ENCODE measurements around the gene GATAD2A. TPM values are rescaled to one million over a fixed set of nuclear protein-coding genes. Genes with fewer than 3 reads are reported as not detected.

GATAD2A gene
- total and polyA plus RNA-seq, 4 donors = 7.1 to 23.7 (median 18.2) TPM

- no peak overlapping the region for H3K27ac ChIP-seq (ENCODE audit: low read depth in 1 of 2, low read length in 2 of 2)
- H3K9me3 ChIP-seq (ENCODE audit: control insufficient read depth in 4 of 4, low read length in 3 of 4) = peaks cover 0 to 3% (median 0%) of the 10 kb centered on the region in 4 donors
- peaks cover 0 to 8% (median 2%) of the 10 kb centered on the region in 4 donors for H3K27me3 ChIP-seq (ENCODE audit: control insufficient read depth in 4 of 4, insufficient read depth in 4 of 4, low read length in 3 of 4)
- no peak overlapping the region for H3K4me3 ChIP-seq (ENCODE audit: low read depth in 1 of 3, low read length in 3 of 3)
- H3K4me1 ChIP-seq (ENCODE audit: control insufficient read depth in 4 of 4, insufficient read depth in 4 of 4, low read length in 3 of 4) = peaks cover 0 to 9% (median 6%) of the 10 kb centered on the region in 4 donors
- WGBS = 29% methylated on average over 19 of the region's 19 CpGs
- no peak for DNase-seq (ENCODE audit: low spot score)
- TF ChIP-seq RXRA (IDR thresholded peaks at IDR 0.05) = no peak
- H3K9ac ChIP-seq (ENCODE audit: low read depth in 1 of 2, low read length in 2 of 2) = no peak overlapping the region
- H3K36me3 ChIP-seq (ENCODE audit: control insufficient read depth in 4 of 4, insufficient read depth in 3 of 4, low read depth in 1 of 4, low read length in 3 of 4) = no peaks in the 10 kb centered on the region
Measured at GRCh38 chr19:19539698-19540063, 134.2 kb downstream of the GATAD2A start.

GRCh38 chr19:19540064-19540714, 134.7 kb downstream of the GATAD2A start:
- H3K27me3 ChIP-seq (ENCODE audit: control insufficient read depth in 4 of 4, insufficient read depth in 4 of 4, low read length in 3 of 4) = peaks cover 0 to 8% (median 2%) of the 10 kb centered on the region in 4 donors
- H3K9me3 ChIP-seq (ENCODE audit: control insufficient read depth in 4 of 4, low read length in 3 of 4) = peaks cover 0 to 3% (median 0%) of the 10 kb centered on the region in 4 donors
- peaks cover 0 to 9% (median 6%) of the 10 kb centered on the region in 4 donors for H3K4me1 ChIP-seq (ENCODE audit: control insufficient read depth in 4 of 4, insufficient read depth in 4 of 4, low read length in 3 of 4)
- H3K36me3 ChIP-seq (ENCODE audit: control insufficient read depth in 4 of 4, insufficient read depth in 3 of 4, low read depth in 1 of 4, low read length in 3 of 4) = no peaks in the 10 kb centered on the region
- DNase-seq (ENCODE audit: low spot score) = peak; percentile 95
- no peak overlapping the region for H3K9ac ChIP-seq (ENCODE audit: low read depth in 1 of 2, low read length in 2 of 2)
- peak overlapping the region in 1 of 3 donors; percentile 8 for H3K4me3 ChIP-seq (ENCODE audit: low read depth in 1 of 3, low read length in 3 of 3)
- TF ChIP-seq CTCF (IDR thresholded peaks at IDR 0.05; ENCODE audit: low read depth, low read length, missing input control) (no peak), TAF1 (conservative IDR thresholded peaks at IDR 0.05) (no peak), MAX (IDR thresholded peaks at IDR 0.05) (no peak), EGR1 (IDR thresholded peaks at IDR 0.05; ENCODE audit: low read depth in 2 of 2) (no peak), GABPA (IDR thresholded peaks at IDR 0.05 in 1 of 2, conservative IDR thresholded peaks at IDR 0.05 in 1 of 2) (no peak), ATF3 (IDR thresholded peaks at IDR 0.05) (no peak)
- 14% methylated on average over 74 of the region's 74 CpGs for WGBS
- no peak overlapping the region for H3K27ac ChIP-seq (ENCODE audit: low read depth in 1 of 2, low read length in 2 of 2)

GRCh38 chr19:19540715-19541515, 135.4 kb downstream of the GATAD2A start:
- Histone ChIP-seq H3K36me3 (ENCODE audit: control insufficient read depth in 4 of 4, insufficient read depth in 3 of 4, low read depth in 1 of 4, low read length in 3 of 4) (no peaks in the 10 kb centered on the region), H3K4me1 (ENCODE audit: control insufficient read depth in 4 of 4, insufficient read depth in 4 of 4, low read length in 3 of 4) (peaks cover 0 to 9% (median 6%) of the 10 kb centered on the region in 4 donors), H3K9ac (ENCODE audit: low read depth in 1 of 2, low read length in 2 of 2) (no peak overlapping the region), H3K27ac (ENCODE audit: low read depth in 1 of 2, low read length in 2 of 2) (no peak overlapping the region), H3K4me3 (ENCODE audit: low read depth in 1 of 3, low read length in 3 of 3) (peak overlapping the region in 1 of 3 donors; percentile 8), H3K9me3 (ENCODE audit: control insufficient read depth in 4 of 4, low read length in 3 of 4) (peaks cover 0 to 3% (median 0%) of the 10 kb centered on the region in 4 donors), H3K27me3 (ENCODE audit: control insufficient read depth in 4 of 4, insufficient read depth in 4 of 4, low read length in 3 of 4) (peaks cover 0 to 8% (median 2%) of the 10 kb centered on the region in 4 donors)
- TF ChIP-seq HNF4G (IDR thresholded peaks at IDR 0.05) = no peak
- TF ChIP-seq YY1 (IDR thresholded peaks at IDR 0.05) = no peak
- no peak for TF ChIP-seq TAF1 (conservative IDR thresholded peaks at IDR 0.05)
- TF ChIP-seq HNF4A (conservative IDR thresholded peaks at IDR 0.05) = no peak
- no peak for TF ChIP-seq ZBTB33 (IDR thresholded peaks at IDR 0.05)
- DNase-seq (ENCODE audit: low spot score) = peak; percentile 72
- WGBS = 7% methylated on average over 45 of the region's 45 CpGs
